ENCODE measurements around the gene S1PR3.

- TF ChIP-seq EZH2 (IDR thresholded peaks at IDR 0.05; ENCODE audit: insufficient read depth, poor library complexity, severe bottlenecking) (no peak), EZH2phosphoT487 (IDR thresholded peaks at IDR 0.05; ENCODE audit: insufficient read depth, low read depth) (no peak)
Measured at GRCh38 chr9:89042984-89043383, 51.7 kb downstream of the S1PR3 start.
